Inflammatory macrophage (primary cell): Measurements from ENCODE around the gene IRS1.
"Not testable (repeated sequence)": the region's sequence is repeated elsewhere in the genome, so short reads cannot be mapped to it uniquely, and the experiment has no call there.

ENCODE experiments used
- DNase-seq, 2 donors: peaks; one replicate each; pipeline ENCODE4 v3.0.0-alpha.2; 2020 to 2022
- total RNA-seq, 18 experiments: gene quantifications; one replicate each; lab custom pipeline; 2026; ENCODE audit warnings: mixed read lengths in 6 of 18, inconsistent platforms in 2 of 18; lab: John Stamatoyannopoulos, UW

The IRS1 gene
- 0 to 5.7 (median 0.31) reads per million in 18 experiments for total RNA-seq

- peak in 1 of 2 donors; percentile 15 for DNase-seq
Observed at GRCh38 chr2:226799211-226799975, at the start of gene IRS1. IRS1 (minus strand) TSS chr2:226799820; CDS start chr2:226798738, 1,082 bp downstream.

- no peak for DNase-seq
Observed at GRCh38 chr2:226849349-226849748, 49.7 kb upstream of the IRS1 start.

GRCh38 chr2:226847511-226847910, 47.9 kb upstream of the IRS1 start:
- no peak for DNase-seq

GRCh38 chr2:226847090-226847489, 47.5 kb upstream of the IRS1 start:
- DNase-seq, result no peak

GRCh38 chr2:226845386-226846116, 45.9 kb upstream of the IRS1 start:
- no peak for DNase-seq

GRCh38 chr2:226843001-226843400, 43.4 kb upstream of the IRS1 start:
- DNase-seq, result not testable (repeated sequence)

GRCh38 chr2:226839951-226840350, 40.3 kb upstream of the IRS1 start:
- DNase-seq, result no peak

GRCh38 chr2:226839161-226839560, 39.5 kb upstream of the IRS1 start:
- DNase-seq, result no peak

GRCh38 chr2:226838722-226839121, 39.1 kb upstream of the IRS1 start:
- DNase-seq, result no peak

GRCh38 chr2:226837787-226838603, 38.4 kb upstream of the IRS1 start:
- no peak for DNase-seq

GRCh38 chr2:226837334-226837733, 37.7 kb upstream of the IRS1 start:
- no peak for DNase-seq

GRCh38 chr2:226836548-226836885, 36.9 kb upstream of the IRS1 start:
- DNase-seq, result no peak

- DNase-seq, result peak; percentile 95 to 97
Observed at GRCh38 chr2:226835796-226836547, 36.4 kb upstream of the IRS1 start, which contains the start of gene RHBDD1. RHBDD1 (plus strand) TSS chr2:226836054; CDS start chr2:226864694, 28,640 bp downstream.

- peak in 1 of 2 donors; percentile 7 for DNase-seq
Observed at GRCh38 chr2:226835420-226835795, 35.8 kb upstream of the IRS1 start.

GRCh38 chr2:226834880-226835279, 35.3 kb upstream of the IRS1 start:
- DNase-seq, result not testable (repeated sequence)

GRCh38 chr2:226832061-226832460, 32.4 kb upstream of the IRS1 start:
- no peak for DNase-seq

- no peak for DNase-seq
Observed at GRCh38 chr2:226831266-226831665, 31.6 kb upstream of the IRS1 start.

GRCh38 chr2:226829721-226830631, 30.4 kb upstream of the IRS1 start:
- no peak for DNase-seq

GRCh38 chr2:226828191-226828590, 28.6 kb upstream of the IRS1 start:
- no peak for DNase-seq

GRCh38 chr2:226825056-226825455, 25.4 kb upstream of the IRS1 start:
- DNase-seq, result no peak

- no peak for DNase-seq
Observed at GRCh38 chr2:226818930-226819329, 19.3 kb upstream of the IRS1 start.
